Measurements from ENCODE around the gene LCP1.

Gene LCP1

GRCh38 chr13:46086985-46087384 lies 95.0 kb downstream of the LCP1 start:
- no peak overlapping the region for H3K27ac ChIP-seq
- DNase-seq (ENCODE audit: low read depth, low spot score): no peak
- no peaks in the 10 kb centered on the region for H3K9me3 ChIP-seq (ENCODE audit: low read depth, low read length)
- H3K9ac ChIP-seq (ENCODE audit: insufficient read length): no peak overlapping the region
- no peaks in the 10 kb centered on the region for H3K36me3 ChIP-seq (ENCODE audit: insufficient read depth, low read length)
- no peak for TF ChIP-seq EZH2 (IDR thresholded peaks at IDR 0.05)
- H3K4me3 ChIP-seq: no peak overlapping the region

- Histone ChIP-seq H3K27ac (no peak overlapping the region), H3K4me3 (no peak overlapping the region), H3K36me3 (ENCODE audit: insufficient read depth, low read length) (no peaks in the 10 kb centered on the region), H3K9ac (ENCODE audit: insufficient read length) (no peak overlapping the region), H3K9me3 (ENCODE audit: low read depth, low read length) (no peaks in the 10 kb centered on the region)
- TF ChIP-seq FOXP2 (optimal IDR thresholded peaks at IDR 0.05; ENCODE audit: control extremely low read depth, extremely low read length, insufficient read depth) (no peak), EZH2 (IDR thresholded peaks at IDR 0.05) (no peak), POLR2AphosphoS5 (IDR thresholded peaks at IDR 0.05; ENCODE audit: borderline replicate concordance, low read depth, low read length) (no peak)
- no peak for DNase-seq (ENCODE audit: low read depth, low spot score)
Measured at GRCh38 chr13:46086421-46086922, 95.5 kb downstream of the LCP1 start.

- TF ChIP-seq POLR2AphosphoS5 (IDR thresholded peaks at IDR 0.05; ENCODE audit: borderline replicate concordance, low read depth, low read length): no peak
- no peaks in the 10 kb centered on the region for H3K36me3 ChIP-seq (ENCODE audit: insufficient read depth, low read length)
Measured at GRCh38 chr13:46085737-46086136, 96.2 kb downstream of the LCP1 start.

GRCh38 chr13:46082324-46082723 lies 99.7 kb downstream of the LCP1 start:
- H3K36me3 ChIP-seq (ENCODE audit: insufficient read depth, low read length): no peaks in the 10 kb centered on the region
- H3K4me3 ChIP-seq: no peak overlapping the region
- H3K9me3 ChIP-seq (ENCODE audit: low read depth, low read length): no peaks in the 10 kb centered on the region
- H3K9ac ChIP-seq (ENCODE audit: insufficient read length): no peak overlapping the region
- DNase-seq (ENCODE audit: low read depth, low spot score): no peak
- TF ChIP-seq EZH2 (IDR thresholded peaks at IDR 0.05) (no peak), POLR2AphosphoS5 (IDR thresholded peaks at IDR 0.05; ENCODE audit: borderline replicate concordance, low read depth, low read length) (no peak)
- H3K27ac ChIP-seq: no peak overlapping the region

More at GRCh38 chr13:46085737-46086136, 96.2 kb downstream of the LCP1 start:
- Histone ChIP-seq H3K27ac (no peak overlapping the region), H3K4me3 (no peak overlapping the region), H3K9ac (ENCODE audit: insufficient read length) (no peak overlapping the region), H3K9me3 (ENCODE audit: low read depth, low read length) (no peaks in the 10 kb centered on the region)
- DNase-seq (ENCODE audit: low read depth, low spot score): no peak

GRCh38 chr13:46079770-46080169 lies 102.2 kb downstream of the LCP1 start:
- Histone ChIP-seq H3K9me3 (ENCODE audit: low read depth, low read length) (no peaks in the 10 kb centered on the region), H3K27ac (peak overlapping the region; percentile 89), H3K36me3 (ENCODE audit: insufficient read depth, low read length) (peaks cover 5% of the 10 kb centered on the region; the same call in 1 of the 2 replicates), H3K9ac (ENCODE audit: insufficient read length) (peak overlapping the region; percentile 42), H3K4me3 (peak overlapping the region; percentile 52)
- no peak for TF ChIP-seq EZH2 (IDR thresholded peaks at IDR 0.05)
- peak; percentile 33; the same call in 1 of the 2 replicates for TF ChIP-seq POLR2AphosphoS5 (IDR thresholded peaks at IDR 0.05; ENCODE audit: borderline replicate concordance, low read depth, low read length)
- no peak for TF ChIP-seq FOXP2 (optimal IDR thresholded peaks at IDR 0.05; ENCODE audit: control extremely low read depth, extremely low read length, insufficient read depth)
- DNase-seq (ENCODE audit: low read depth, low spot score): peak; percentile 48

GRCh38 chr13:46077265-46077664 lies 104.7 kb downstream of the LCP1 start:
- peaks cover 13% of the 10 kb centered on the region; the same call in 1 of the 2 replicates for H3K36me3 ChIP-seq (ENCODE audit: insufficient read depth, low read length)
- no peak for TF ChIP-seq FOXP2 (optimal IDR thresholded peaks at IDR 0.05; ENCODE audit: control extremely low read depth, extremely low read length, insufficient read depth)

GRCh38 chr13:46076827-46077226 lies 105.2 kb downstream of the LCP1 start:
- no peak for DNase-seq (ENCODE audit: low read depth, low spot score)
- Histone ChIP-seq H3K9ac (ENCODE audit: insufficient read length) (no peak overlapping the region), H3K27ac (no peak overlapping the region), H3K9me3 (ENCODE audit: low read depth, low read length) (no peaks in the 10 kb centered on the region; the same call in 1 of the 2 replicates), H3K4me3 (no peak overlapping the region), H3K36me3 (ENCODE audit: insufficient read depth, low read length) (peaks cover 13% of the 10 kb centered on the region; the same call in 1 of the 2 replicates)
- TF ChIP-seq FOXP2 (optimal IDR thresholded peaks at IDR 0.05; ENCODE audit: control extremely low read depth, extremely low read length, insufficient read depth) (no peak), POLR2AphosphoS5 (IDR thresholded peaks at IDR 0.05; ENCODE audit: borderline replicate concordance, low read depth, low read length) (no peak), EZH2 (IDR thresholded peaks at IDR 0.05) (no peak)

More at GRCh38 chr13:46077265-46077664, 104.7 kb downstream of the LCP1 start:
- no peak for DNase-seq (ENCODE audit: low read depth, low spot score)
- Histone ChIP-seq H3K9me3 (ENCODE audit: low read depth, low read length) (no peaks in the 10 kb centered on the region; the same call in 1 of the 2 replicates), H3K27ac (no peak overlapping the region), H3K4me3 (no peak overlapping the region), H3K9ac (ENCODE audit: insufficient read length) (no peak overlapping the region)
